Posterior vena cava (tissue), 2 donors: Measurements from ENCODE around the gene DIO3. TPM values are rescaled to one million over a fixed set of nuclear protein-coding genes. Genes with fewer than 3 reads are reported as not detected.

Source experiments
- DNase-seq: peaks from one replicate; pipeline ENCODE4 v3.0.0-alpha.2; 2020; ENCODE audit warnings: low spot score
- intact Hi-C, 2 donors: fragments of 100-400 bp; cut with DNase I; formaldehyde crosslinking; loops; one replicate each; pipeline versions ENCODE4 v1.14.1 to v1.14.2; 2022 to 2023
- total RNA-seq, 2 donors: library from RNA; stranded (reverse); fragmentation: NEBNext Ultra II Directional; extraction: Animal tissue kit (Norgen Biotek cat#: 25700); gene quantifications; one replicate each; pipeline ENCODE4 v1.2.1, GENCODE V29; 2021
- donor health status: DM: yes; HTN: yes; CAD: no.
- donor health status: DM: yes; HTN: yes; CAD: no.

The DIO3 gene
- total RNA-seq, 2 donors from 2014 or later: 6.1 to 6.2 TPM

DNA sequence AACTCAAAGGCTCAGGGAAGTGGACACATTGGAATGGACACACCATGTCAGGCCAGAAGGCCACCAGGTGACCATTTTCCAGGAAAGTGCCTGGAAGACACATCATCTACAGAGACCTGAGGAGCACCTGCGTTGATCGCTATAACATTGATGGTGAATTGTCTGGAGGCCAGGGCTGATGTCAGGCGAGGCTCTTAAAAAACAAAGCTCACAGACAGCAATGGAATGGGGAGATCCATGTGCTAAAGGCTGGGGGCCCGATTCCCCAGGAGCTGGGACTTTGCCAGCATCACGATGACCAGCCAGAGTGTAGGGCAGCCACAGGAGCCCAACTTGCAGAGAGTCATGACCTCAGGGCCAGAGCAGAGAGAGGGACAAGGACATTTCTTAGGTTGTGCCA lies 30.3 kb downstream of the DIO3 start:
- no peak for DNase-seq
- intact Hi-C loops: no loop called here

DNA sequence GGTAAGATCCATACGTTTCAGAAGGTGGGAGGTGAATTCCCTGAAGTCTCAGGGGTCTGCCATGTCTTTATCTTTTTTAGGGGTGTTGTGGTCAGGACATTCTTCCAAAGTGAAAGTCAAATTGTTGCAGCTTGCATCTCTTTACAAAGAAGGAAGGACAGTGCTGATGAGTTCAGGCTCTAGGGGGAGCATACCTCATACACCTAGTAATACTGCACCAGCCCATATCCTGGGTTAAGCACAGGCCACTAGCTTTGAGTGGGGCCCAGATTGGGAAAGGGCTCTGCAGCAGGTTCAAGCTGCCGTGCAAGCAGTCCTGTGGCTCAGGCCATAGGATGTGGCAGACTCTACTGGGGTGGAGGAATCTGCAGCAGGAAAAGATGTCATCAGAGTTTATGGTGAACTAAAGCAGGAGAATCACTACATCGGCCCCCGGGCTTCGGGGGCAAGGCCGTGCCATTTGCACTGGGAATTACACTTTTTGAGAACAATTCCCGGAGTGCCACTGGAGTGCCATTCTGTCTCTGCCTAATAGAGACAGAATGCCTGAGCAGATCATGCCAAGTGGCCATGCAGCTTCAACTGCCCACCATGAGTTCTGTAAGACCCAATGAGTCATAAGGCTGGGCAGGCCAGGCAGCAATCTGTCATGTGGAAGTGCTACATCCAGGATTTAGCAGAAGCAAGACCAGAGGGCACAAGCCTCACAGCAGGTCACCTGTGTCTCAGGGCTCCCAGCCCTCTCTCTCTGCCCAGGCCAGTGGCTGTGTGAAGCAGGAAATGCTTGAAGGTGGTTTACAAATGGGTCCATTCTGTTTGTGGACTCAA lies 32.3 kb downstream of the DIO3 start:
- DNase-seq: no peak
- intact Hi-C loops: no loop called here

DNA sequence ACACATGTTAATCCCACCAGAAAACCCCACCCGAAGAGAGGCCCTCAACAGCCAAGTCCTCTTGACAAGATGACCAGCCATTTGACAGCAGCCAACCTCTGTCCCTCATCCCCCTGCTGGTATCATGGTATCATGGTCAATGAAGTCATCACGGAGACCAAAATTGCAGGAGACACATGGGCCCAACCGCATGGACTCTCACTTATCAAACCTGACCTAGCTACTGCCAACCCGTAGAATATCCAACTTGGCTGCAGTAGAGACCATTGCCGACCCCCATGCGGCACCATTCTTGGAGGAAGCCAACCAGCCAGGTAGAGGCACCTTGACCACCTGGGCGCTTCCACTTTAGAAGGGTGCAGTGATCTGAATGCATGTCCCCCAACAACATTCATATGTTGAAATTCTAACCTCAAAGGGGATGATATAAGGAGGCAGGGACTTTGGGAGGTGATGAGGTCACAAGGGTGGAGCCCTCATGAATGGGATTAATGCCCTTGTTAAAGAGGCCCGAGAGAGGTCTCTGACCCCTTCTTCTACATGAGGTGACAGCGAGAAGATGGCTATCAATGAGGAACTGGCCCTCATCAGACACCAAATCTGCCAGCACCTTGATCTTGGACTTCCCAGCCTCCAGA lies 33.3 kb downstream of the DIO3 start:
- no peak for DNase-seq
- intact Hi-C loops: no loop called here

GRCh38 chr14:101595349-101595748 lies 34.1 kb downstream of the DIO3 start:
- peak; percentile 34 for DNase-seq
- intact Hi-C loops: no loop called here

DNA sequence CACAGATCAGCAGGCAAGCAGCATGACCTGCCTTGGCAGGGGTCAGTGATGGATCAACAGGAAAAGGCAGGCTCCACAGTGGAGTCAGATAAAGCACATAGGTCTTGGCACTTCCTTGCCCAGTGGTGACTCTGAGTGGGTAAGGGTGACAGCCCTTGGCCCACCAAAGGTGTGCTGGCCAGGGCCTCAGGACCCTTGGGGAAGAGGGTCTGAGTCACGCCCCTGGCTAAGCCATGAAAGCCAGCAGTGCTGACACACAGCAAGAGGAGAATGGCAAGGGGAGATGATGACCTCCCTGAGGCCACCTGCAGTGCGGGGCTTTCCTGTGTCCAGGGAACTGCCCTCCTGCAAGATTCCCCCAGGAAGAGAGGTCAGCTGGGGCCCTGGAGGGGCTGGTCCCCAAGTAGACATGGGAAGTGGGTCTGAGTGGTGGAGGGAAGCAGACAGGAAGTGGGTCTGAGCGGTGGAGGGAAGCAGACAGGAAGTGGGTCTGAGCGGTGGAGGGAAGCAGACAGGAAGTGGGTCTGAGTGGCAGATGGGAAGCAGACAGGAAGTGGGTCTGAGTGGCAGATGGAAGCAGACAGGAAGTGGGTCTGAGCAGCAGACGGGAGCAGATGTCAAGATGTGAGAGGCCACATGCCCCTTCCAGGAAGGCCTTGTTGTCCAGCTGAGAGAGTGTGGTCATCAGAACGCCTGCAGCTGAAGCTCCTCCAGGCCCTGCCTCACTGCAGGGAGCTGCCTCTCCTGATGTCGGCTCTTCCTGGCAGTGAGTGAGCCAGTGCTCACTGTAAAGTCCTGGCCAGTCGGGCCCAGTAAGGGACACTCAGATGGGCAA lies 34.8 kb downstream of the DIO3 start:
- peak; percentile 61 for DNase-seq
- intact Hi-C loops: no loop called here

- intact Hi-C loops: no loop called here
- DNase-seq: peak; percentile 50
Observed at GRCh38 chr14:101596742-101597141, 35.4 kb downstream of the DIO3 start.

DNA sequence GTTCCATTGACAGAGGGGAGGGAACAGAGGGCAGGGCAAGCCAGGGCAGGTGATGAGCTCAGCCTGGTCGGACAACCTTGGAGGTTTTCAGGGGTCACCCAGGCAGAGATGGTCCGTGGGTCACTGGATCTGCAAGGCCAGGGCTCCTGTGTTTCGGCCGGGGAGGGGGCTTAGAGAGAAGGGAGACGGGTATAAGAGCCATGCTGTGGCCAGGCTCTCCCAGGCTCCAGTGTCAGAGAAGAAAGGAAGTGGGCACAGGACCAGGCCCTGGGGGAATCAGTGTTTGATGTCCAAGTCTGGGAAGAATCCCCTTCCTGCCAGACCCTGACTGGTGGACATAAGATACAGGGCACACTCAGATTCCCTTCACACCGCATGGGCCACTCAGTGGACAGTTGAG lies 36.9 kb downstream of the DIO3 start:
- peak; percentile 53 for DNase-seq

GRCh38 chr14:101598571-101599233 lies 37.4 kb downstream of the DIO3 start:
- intact Hi-C loops: no loop called here
- DNase-seq: peak; percentile 60

More for the DNA sequence above, 36.9 kb downstream of the DIO3 start:
- intact Hi-C loops: no loop called here

GRCh38 chr14:101599234-101599885 lies 38.1 kb downstream of the DIO3 start:
- peak; percentile 64 for DNase-seq
- intact Hi-C loops: no loop called here

DNA sequence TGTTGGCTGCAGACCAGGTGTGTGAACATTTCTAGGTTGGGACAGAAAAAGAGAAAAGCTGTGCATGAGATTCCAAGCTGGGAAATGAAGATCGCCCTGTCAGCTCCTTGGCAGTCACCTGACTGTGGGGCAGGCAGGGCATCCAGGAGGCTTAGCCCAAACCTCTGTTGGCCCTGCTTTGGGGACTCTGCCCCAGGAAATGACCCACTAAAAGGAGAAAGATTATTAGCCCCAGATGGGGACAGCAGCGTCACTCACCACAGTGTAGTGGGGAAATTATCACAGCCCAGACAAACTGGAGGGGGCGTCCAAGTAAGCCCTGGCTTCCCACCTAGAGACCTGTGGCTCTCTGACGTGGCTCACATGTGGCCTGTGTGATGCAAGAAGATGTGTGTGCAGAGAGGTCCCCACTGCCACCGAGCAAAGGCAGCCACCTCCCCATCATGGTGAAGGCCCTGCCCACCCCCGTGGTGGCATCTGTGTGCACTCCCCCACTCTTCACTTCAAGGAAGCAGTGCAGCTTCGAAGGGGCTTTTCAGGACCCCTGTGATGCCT lies 39.1 kb downstream of the DIO3 start:
- DNase-seq: peak; percentile 67
- intact Hi-C loops: no loop called here

- intact Hi-C loops: no loop called here
- peak; percentile 63 for DNase-seq
Observed at GRCh38 chr14:101600891-101601605, 39.8 kb downstream of the DIO3 start.

- intact Hi-C loops: no loop called here
- peak; percentile 72 for DNase-seq
Observed at GRCh38 chr14:101601606-101602465, 40.5 kb downstream of the DIO3 start.

DNA sequence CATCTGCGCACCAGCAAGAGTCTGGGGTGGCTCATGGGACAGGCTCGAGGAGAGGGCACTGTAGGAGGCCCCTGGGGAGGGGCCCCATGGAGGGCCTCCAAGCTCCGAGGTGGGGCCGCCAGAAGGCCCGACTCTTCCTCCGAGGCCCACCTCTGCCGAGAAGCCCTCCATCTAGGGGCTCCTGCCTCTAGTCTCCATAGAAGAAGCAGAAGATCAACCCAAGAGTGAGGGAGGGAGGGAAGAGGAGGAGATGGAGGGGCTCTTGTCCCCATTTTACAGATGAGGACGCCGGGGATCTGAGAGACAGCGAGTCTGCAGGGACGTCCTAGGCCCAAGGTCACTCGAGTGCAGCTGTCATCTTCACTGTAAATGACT lies 41.2 kb downstream of the DIO3 start:
- DNase-seq: no peak
- intact Hi-C loops: no loop called here

DNA sequence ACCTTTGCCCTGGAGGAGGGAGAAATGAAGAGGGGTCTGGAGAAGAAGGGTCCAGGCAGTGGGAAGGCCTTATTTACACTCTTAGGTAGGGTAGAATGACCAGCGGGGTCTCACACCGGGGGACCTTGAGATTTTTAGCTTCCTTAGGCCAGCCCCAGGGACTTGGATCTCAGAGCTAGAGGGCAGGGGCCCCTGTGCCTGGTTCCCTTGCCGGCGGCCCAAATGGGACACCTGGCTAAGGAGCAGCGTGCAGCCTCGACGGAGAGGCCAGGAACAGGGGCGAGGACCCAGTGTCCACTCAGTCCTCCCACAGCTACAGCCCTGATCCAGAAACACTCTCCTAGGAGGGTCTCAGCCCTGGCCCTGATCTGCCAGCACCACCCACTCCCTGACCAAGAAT lies 41.8 kb downstream of the DIO3 start:
- peak; percentile 73 for DNase-seq
- intact Hi-C loops: no loop called here

DNA sequence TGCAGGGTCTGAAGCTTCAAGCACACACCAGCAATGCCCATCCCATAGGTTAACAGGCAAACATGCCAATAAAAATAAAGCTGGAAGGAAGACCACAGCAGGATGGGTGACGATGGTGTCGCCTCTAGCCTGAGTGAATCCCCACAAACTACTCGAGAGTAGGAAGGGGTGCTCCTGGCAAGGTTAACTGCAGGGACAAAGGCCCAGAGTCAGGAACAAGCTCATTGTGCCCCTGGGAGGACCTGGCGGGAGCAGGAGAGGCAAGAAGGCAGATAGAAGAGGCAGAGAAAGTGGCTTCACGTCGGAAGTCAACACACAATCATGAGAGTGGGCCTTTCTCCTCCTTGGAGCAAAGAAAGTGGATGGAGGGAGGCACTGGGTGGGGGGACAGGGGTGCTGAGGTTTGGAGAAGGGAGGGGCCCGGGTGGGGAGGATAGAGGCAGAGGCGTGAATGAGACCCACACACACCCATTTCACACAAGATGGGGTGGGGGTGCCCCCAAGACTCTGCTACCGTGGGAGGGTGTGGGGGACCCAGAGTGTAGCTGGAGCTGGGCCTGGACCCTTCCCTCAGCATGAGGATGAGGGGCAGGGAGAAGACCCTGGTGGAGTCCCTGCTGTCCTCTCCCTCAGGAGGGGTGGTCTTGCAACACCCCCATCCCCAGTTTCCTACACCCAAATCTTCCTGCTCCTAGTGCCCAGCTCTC lies 43.1 kb downstream of the DIO3 start:
- peak; percentile 64 for DNase-seq
- intact Hi-C loops: no loop called here

DNA sequence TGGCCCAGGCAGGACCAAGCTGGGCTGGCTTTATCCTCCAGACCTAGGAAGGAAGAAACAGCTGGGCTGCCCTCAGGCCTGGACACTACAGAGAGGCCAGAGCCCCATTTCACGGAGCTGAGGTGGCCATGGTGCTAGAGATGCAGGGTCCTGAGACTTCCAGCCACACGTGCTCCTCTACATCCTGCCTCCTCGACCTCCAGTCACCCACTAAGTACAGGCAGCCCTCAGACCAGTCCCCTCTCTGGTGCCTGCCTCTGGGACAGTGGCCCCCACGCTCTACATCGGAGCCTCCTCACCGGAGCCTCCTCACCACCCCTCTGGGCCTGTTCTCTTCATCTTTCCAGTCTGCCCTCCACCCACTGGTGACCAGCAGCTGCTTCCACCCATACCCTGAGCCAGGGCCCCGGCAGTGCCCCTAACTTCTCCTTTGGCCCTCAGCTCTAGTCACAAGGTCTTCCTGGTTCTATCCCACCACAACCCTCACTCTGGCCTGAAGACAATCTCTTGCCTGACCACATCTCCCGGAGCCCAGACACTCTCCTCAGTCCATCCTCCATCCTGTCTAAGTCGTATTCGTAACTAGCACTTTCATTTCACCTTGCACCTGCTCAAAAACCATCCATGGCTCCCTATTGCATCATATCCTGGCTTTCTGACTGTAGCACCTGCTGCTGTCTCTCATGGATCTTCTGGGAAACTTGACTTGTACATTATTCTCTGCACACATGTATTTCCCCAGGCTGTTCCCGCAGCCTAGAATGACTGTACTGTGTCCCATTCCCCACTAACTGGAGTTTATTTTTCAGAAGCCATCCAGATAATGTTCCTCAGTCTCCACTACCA lies 43.9 kb downstream of the DIO3 start:
- intact Hi-C loops: no loop called here
- DNase-seq: no peak
